ENCODE results near the gene NBPF1.

The NBPF1 gene

GRCh38 chr1:16618719-16619118, 5.4 kb upstream of the NBPF1 start:
- Mint-ChIP-seq H3K27ac (no peak overlapping the region), H3K4me1 (no peaks in the 10 kb centered on the region), H3K4me3 (no peak overlapping the region), H3K36me3 (ENCODE audit: low read depth) (no peaks in the 10 kb centered on the region), H3K27me3 (ENCODE audit: low read depth, poor library complexity) (no peaks in the 10 kb centered on the region), H3K9me3 (no peaks in the 10 kb centered on the region)
- TF ChIP-seq CTCF (IDR thresholded peaks at IDR 0.05): no peak
- peak; percentile 48 for DNase-seq

GRCh38 chr1:16617778-16618580, 4.6 kb upstream of the NBPF1 start:
- Mint-ChIP-seq H3K36me3 (ENCODE audit: low read depth) (no peaks in the 10 kb centered on the region), H3K27ac (no peak overlapping the region), H3K4me1 (no peaks in the 10 kb centered on the region), H3K27me3 (ENCODE audit: low read depth, poor library complexity) (no peaks in the 10 kb centered on the region), H3K9me3 (no peaks in the 10 kb centered on the region), H3K4me3 (no peak overlapping the region)
- TF ChIP-seq CTCF (IDR thresholded peaks at IDR 0.05): no peak
- peak; percentile 22 for DNase-seq

- no peaks in the 10 kb centered on the region for H3K36me3 Mint-ChIP-seq (ENCODE audit: low read depth)
- TF ChIP-seq CTCF (IDR thresholded peaks at IDR 0.05): no peak
- H3K4me1 Mint-ChIP-seq: no peaks in the 10 kb centered on the region
- no peaks in the 10 kb centered on the region for H3K27me3 Mint-ChIP-seq (ENCODE audit: low read depth, poor library complexity)
- no peak overlapping the region for H3K4me3 Mint-ChIP-seq
- no peak overlapping the region for H3K27ac Mint-ChIP-seq
- peak; percentile 52 for DNase-seq
- no peaks in the 10 kb centered on the region for H3K9me3 Mint-ChIP-seq
Observed at GRCh38 chr1:16617114-16617631, 3.8 kb upstream of the NBPF1 start.

GRCh38 chr1:16615253-16616252, 2.2 kb upstream of the NBPF1 start:
- Mint-ChIP-seq H3K4me3 (no peak overlapping the region), H3K27ac (no peak overlapping the region), H3K36me3 (ENCODE audit: low read depth) (no peaks in the 10 kb centered on the region), H3K9me3 (no peaks in the 10 kb centered on the region), H3K27me3 (ENCODE audit: low read depth, poor library complexity) (no peaks in the 10 kb centered on the region), H3K4me1 (no peaks in the 10 kb centered on the region)
- no peak for TF ChIP-seq CTCF (IDR thresholded peaks at IDR 0.05)
- DNase-seq: peak; percentile 15

GRCh38 chr1:16614361-16615252, 1.2 kb upstream of the NBPF1 start:
- H3K4me3 Mint-ChIP-seq: no peak overlapping the region
- DNase-seq: no peak
- H3K27ac Mint-ChIP-seq: no peak overlapping the region
- H3K9me3 Mint-ChIP-seq: no peaks in the 10 kb centered on the region
- H3K4me1 Mint-ChIP-seq: no peaks in the 10 kb centered on the region
- H3K36me3 Mint-ChIP-seq (ENCODE audit: low read depth): no peaks in the 10 kb centered on the region
- H3K27me3 Mint-ChIP-seq (ENCODE audit: low read depth, poor library complexity): no peaks in the 10 kb centered on the region
- no peak for TF ChIP-seq CTCF (IDR thresholded peaks at IDR 0.05)
